SU-DHL-6 (cell line): ENCODE results near the gene TM4SF18.

ENCODE experiments used
- CTCF ChIP-seq: fragments of 200-600 bp; sonication (generic); IDR thresholded peaks from one replicate; pipeline ENCODE4 v1.5.1; 2017; ENCODE audit warnings: antibody characterized with exemption, mild to moderate bottlenecking, low read length, moderate library complexity; ENCODE audit not compliant: insufficient read depth, poor library complexity, severe bottlenecking
- EZH2phosphoT487 ChIP-seq: fragments of 200-600 bp; sonication (generic), shearing (Covaris generic); conservative IDR thresholded peaks from 2 replicates; pipeline ENCODE4 v1.6.1; 2018; ENCODE audit warnings: mild to moderate bottlenecking, antibody characterized with exemption, low read length, moderate library complexity, mixed read lengths

GRCh38 chr3:149271669-149272068 lies 61.8 kb downstream of the TM4SF18 start:
- TF ChIP-seq CTCF = no peak
- no peak for TF ChIP-seq EZH2phosphoT487
